Right atrium auricular region (tissue), 2 donors: ENCODE measurements around the gene HSP90B1. TPM values are rescaled to one million over a fixed set of nuclear protein-coding genes. Genes with fewer than 3 reads are reported as not detected.

Experiments
- DNase-seq: peaks from one replicate; pipeline ENCODE4 v3.0.0-alpha.2; 2019; ENCODE audit warnings: low spot score
- H3K27ac ChIP-seq, 2 donors: fragments of 200-600 bp; sonication (generic); 1 replicate in 1 of 2; 2 replicates in 1 of 2; pipeline ENCODE4 v1.5.1; 2016 to 2019
- H3K27me3 ChIP-seq, 2 donors: fragments of 200-600 bp; sonication (generic); one replicate each; pipeline versions ENCODE4 v1.5.1 to v1.6.0; 2017 to 2019
- H3K36me3 ChIP-seq: fragments of 200-600 bp; sonication (generic); one replicate; pipeline ENCODE4 v1.5.1; 2016
- H3K4me1 ChIP-seq, 2 donors: fragments of 200-600 bp; sonication (generic); one replicate each; pipeline versions ENCODE4 v1.5.1 to v1.6.0; 2017 to 2019
- H3K4me3 ChIP-seq, 2 donors: fragments of 200-600 bp; sonication (generic); 1 replicate in 1 of 2; 2 replicates in 1 of 2; pipeline ENCODE4 v1.5.1; 2017 to 2019; ENCODE audit warnings: mild to moderate bottlenecking in 1 of 2, moderate library complexity in 1 of 2
- H3K9me3 ChIP-seq, 2 donors: fragments of 200-600 bp; sonication (generic); one replicate each; pipeline ENCODE4 v1.5.1; 2019
- CTCF ChIP-seq, 2 donors: fragments of 200-600 bp; sonication (generic); IDR thresholded peaks; one replicate each; pipeline ENCODE4 v1.5.1; 2019; ENCODE audit warnings: antibody characterized with exemption in 2 of 2
- total RNA-seq, 2 donors: library from RNA; depleted of rRNA; stranded (reverse); fragments of >200 nt; gene quantifications; one replicate each; pipeline ENCODE4 v1.1.0, GENCODE V29; 2016

The HSP90B1 gene
- total RNA-seq, 2 donors from 2014 or later, result 245 to 272 TPM

- Histone ChIP-seq H3K36me3 (peaks cover 25% of the 10 kb centered on the region), H3K27ac (peak overlapping the region; percentile 92 to 93), H3K9me3 (no peaks in the 10 kb centered on the region), H3K4me3 (peak overlapping the region; percentile 51 to 66), H3K4me1 (peaks cover 0 to 43% of the 10 kb centered on the region in 2 donors), H3K27me3 (no peaks in the 10 kb centered on the region)
- DNase-seq, result peak; percentile 92
- TF ChIP-seq CTCF (IDR thresholded peaks at IDR 0.05), result no peak
These were observed 501 bp upstream of the HSP90B1 start for GRCh38 chr12:103929784-103930033.

GRCh38 chr12:103930787-103931735 lies 851 bp downstream of the HSP90B1 start:
- no peaks in the 10 kb centered on the region for H3K27me3 ChIP-seq
- peaks cover 38% of the 10 kb centered on the region for H3K36me3 ChIP-seq
- H3K9me3 ChIP-seq, result no peaks in the 10 kb centered on the region
- no peak for TF ChIP-seq CTCF (IDR thresholded peaks at IDR 0.05)
- no peak for DNase-seq
- peak overlapping the region; percentile 90 to 96 for H3K27ac ChIP-seq
- H3K4me1 ChIP-seq, result peaks cover 0 to 55% of the 10 kb centered on the region in 2 donors
- H3K4me3 ChIP-seq, result peak overlapping the region; percentile 67 to 93

- no peaks in the 10 kb centered on the region for H3K9me3 ChIP-seq
- TF ChIP-seq CTCF (IDR thresholded peaks at IDR 0.05), result no peak
- no peak for DNase-seq
- peaks cover 60% of the 10 kb centered on the region for H3K36me3 ChIP-seq
- no peaks in the 10 kb centered on the region for H3K27me3 ChIP-seq
- H3K27ac ChIP-seq, result no peak overlapping the region
- no peak overlapping the region for H3K4me3 ChIP-seq
- H3K4me1 ChIP-seq, result peaks cover 0 to 58% of the 10 kb centered on the region in 2 donors
These were observed 3.0 kb downstream of the HSP90B1 start for GRCh38 chr12:103933237-103933636.

GRCh38 chr12:103936679-103937078 lies 6.5 kb downstream of the HSP90B1 start:
- TF ChIP-seq CTCF (IDR thresholded peaks at IDR 0.05), result no peak
- Histone ChIP-seq H3K27ac (no peak overlapping the region), H3K4me1 (peaks cover 0 to 43% of the 10 kb centered on the region in 2 donors), H3K36me3 (peaks cover 95% of the 10 kb centered on the region), H3K4me3 (no peak overlapping the region), H3K27me3 (no peaks in the 10 kb centered on the region), H3K9me3 (no peaks in the 10 kb centered on the region)
- DNase-seq, result no peak

- no peak overlapping the region for H3K4me3 ChIP-seq
- DNase-seq, result no peak
- H3K4me1 ChIP-seq, result no peaks in the 10 kb centered on the region
- no peak for TF ChIP-seq CTCF (IDR thresholded peaks at IDR 0.05)
- peaks cover 97% of the 10 kb centered on the region for H3K36me3 ChIP-seq
- no peaks in the 10 kb centered on the region for H3K27me3 ChIP-seq
- no peak overlapping the region for H3K27ac ChIP-seq
- no peaks in the 10 kb centered on the region for H3K9me3 ChIP-seq
These were observed 14.8 kb downstream of the HSP90B1 start for GRCh38 chr12:103944964-103945363.
